Gastroesophageal sphincter (tissue), 4 donors: Measurements from ENCODE around the gene PRG2. TPM values are rescaled to one million over a fixed set of nuclear protein-coding genes. Genes with fewer than 3 reads are reported as not detected.
"Not testable (repeated sequence)": the region's sequence is repeated elsewhere in the genome, so short reads cannot be mapped to it uniquely, and the experiment has no call there.

ENCODE experiments used
- ATAC-seq: fragments of 150-250 bp; one replicate; pipeline ENCODE4 v1.9.1; 2016; ENCODE audit warnings: mild to moderate bottlenecking, moderate library complexity
- H3K27ac ChIP-seq, 4 donors: fragments of 200-600 bp; sonication (generic) in 3 of 4; 1 replicate in 3 of 4; 2 replicates in 1 of 4; pipeline ENCODE4 v1.5.1; 2016 to 2019
- H3K27me3 ChIP-seq: fragments of 200-600 bp; sonication (generic); one replicate; pipeline ENCODE4 v1.5.1; 2019
- H3K36me3 ChIP-seq, 2 donors: fragments of 200-600 bp; sonication (generic); one replicate each; pipeline ENCODE4 v1.5.1; 2019; ENCODE audit warnings: control low read depth in 1 of 2
- H3K4me1 ChIP-seq, 3 donors: fragments of 200-600 bp; sonication (generic); 1 replicate in 2 of 3; 2 replicates in 1 of 3; pipeline ENCODE4 v1.5.1; 2016 to 2019; ENCODE audit warnings: control low read depth in 2 of 3
- H3K4me3 ChIP-seq, 2 donors: fragments of 200-600 bp; sonication (generic); one replicate each; pipeline ENCODE4 v1.5.1; 2019; ENCODE audit warnings: mild to moderate bottlenecking in 1 of 2, moderate library complexity in 1 of 2
- H3K9me3 ChIP-seq, 3 donors: fragments of 200-600 bp; sonication (generic); one replicate each; pipeline ENCODE4 v1.5.1; 2017 to 2019; ENCODE audit warnings: control low read depth in 2 of 3
- CTCF ChIP-seq, 4 experiments: fragments of 200-600 bp in 2 of 4; fragments of 450-650 bp in 2 of 4; sonication (generic) in 1 of 4; IDR thresholded peaks; one replicate each; pipeline ENCODE4 v1.5.1; 2017 to 2019; ENCODE audit warnings: antibody characterized with exemption in 4 of 4, mild to moderate bottlenecking in 2 of 4, moderate library complexity in 2 of 4
- EP300 ChIP-seq: sonication (generic); formaldehyde crosslinking; IDR thresholded peaks from one replicate; pipeline ENCODE4 v1.6.1; 2017; ENCODE audit warnings: antibody characterized with exemption, mild to moderate bottlenecking
- POLR2A ChIP-seq, 2 donors: fragments of 450-650 bp; IDR thresholded peaks; one replicate each; pipeline ENCODE4 v1.6.1; 2017; ENCODE audit warnings: antibody characterized with exemption in 2 of 2, mild to moderate bottlenecking in 2 of 2, moderate library complexity in 1 of 2
- POLR2AphosphoS5 ChIP-seq: sonication (generic); formaldehyde crosslinking; IDR thresholded peaks from one replicate; pipeline ENCODE4 v1.6.1; 2017; ENCODE audit warnings: antibody characterized with exemption
- WGBS, 2 donors: methylation state at CpG; one replicate each; pipeline ENCODE4 v1.1.5; 2018; ENCODE audit warnings: low coverage in 1 of 2; 5-methylcytosine and 5-hydroxymethylcytosine counted together
- total RNA-seq, 4 donors: library from RNA; depleted of rRNA; stranded (reverse); fragments of >200 nt; gene quantifications; one replicate each; pipeline ENCODE4 v1.1.0, GENCODE V29; 2016

The PRG2 gene
- total RNA-seq, 4 donors from 2014 or later = not detected

- WGBS, 2 donors = 90 to 91% methylated on average over 1 to 3 of the region's 4 CpGs
- Histone ChIP-seq H3K4me3 (no peak overlapping the region), H3K36me3 (peaks cover 0 to 53% of the 10 kb centered on the region in 2 donors), H3K9me3 (no peaks in the 10 kb centered on the region), H3K4me1 (peaks cover 0 to 24% (median 10%) of the 10 kb centered on the region in 3 donors), H3K27me3 (peaks cover 11% of the 10 kb centered on the region), H3K27ac (peak overlapping the region in 1 of 4 donors; percentile 26)
- no peak for TF ChIP-seq EP300
- TF ChIP-seq CTCF (IDR thresholded peaks at IDR 0.05) = no peak
- ATAC-seq = no peak
Observed at GRCh38 chr11:57405271-57405860, 14.9 kb upstream of the PRG2 start.

GRCh38 chr11:57403802-57404147, 13.3 kb upstream of the PRG2 start:
- H3K36me3 ChIP-seq = peaks cover 0 to 37% of the 10 kb centered on the region in 2 donors
- ATAC-seq = no peak
- H3K9me3 ChIP-seq = no peaks in the 10 kb centered on the region
- no peak overlapping the region for H3K27ac ChIP-seq
- H3K27me3 ChIP-seq = peaks cover 11% of the 10 kb centered on the region
- no peak overlapping the region for H3K4me3 ChIP-seq
- WGBS, 2 donors = 100% methylated on average over 2 of the region's 2 CpGs; no CpG with 5 or more reads in 1 of the 2 donors
- H3K4me1 ChIP-seq = peaks cover 0 to 24% (median 10%) of the 10 kb centered on the region in 3 donors
- TF ChIP-seq EP300 (no peak), CTCF (IDR thresholded peaks at IDR 0.05) (no peak), POLR2A (IDR thresholded peaks at IDR 0.05) (no peak), POLR2AphosphoS5 (no peak)

GRCh38 chr11:57403003-57403801, 12.8 kb upstream of the PRG2 start:
- H3K9me3 ChIP-seq, ATAC-seq, H3K27ac ChIP-seq, H3K4me3 ChIP-seq: not testable (repeated sequence)
- Histone ChIP-seq H3K36me3 (peaks cover 0 to 31% of the 10 kb centered on the region in 2 donors), H3K27me3 (peaks cover 11% of the 10 kb centered on the region), H3K4me1 (peaks cover 0 to 24% (median 10%) of the 10 kb centered on the region in 3 donors)
- WGBS, 2 donors = 70 to 95% methylated on average over 4 to 5 of the region's 6 CpGs

- Histone ChIP-seq H3K4me1 (peaks cover 0 to 18% (median 10%) of the 10 kb centered on the region in 3 donors), H3K4me3 (no peak overlapping the region), H3K9me3 (no peaks in the 10 kb centered on the region), H3K36me3 (peaks cover 0 to 23% of the 10 kb centered on the region in 2 donors), H3K27ac (no peak overlapping the region), H3K27me3 (peaks cover 11% of the 10 kb centered on the region)
- no peak for TF ChIP-seq EP300
- no peak for TF ChIP-seq POLR2AphosphoS5
- TF ChIP-seq CTCF (IDR thresholded peaks at IDR 0.05) = no peak
- no peak for TF ChIP-seq POLR2A (IDR thresholded peaks at IDR 0.05)
- no peak for ATAC-seq
- WGBS, 2 donors = 40 to 52% methylated on average over 1 to 6 of the region's 6 CpGs
Observed at GRCh38 chr11:57402188-57403002, 11.9 kb upstream of the PRG2 start.

- peaks cover 0 to 2% of the 10 kb centered on the region in 2 donors for H3K36me3 ChIP-seq
- H3K9me3 ChIP-seq = no peaks in the 10 kb centered on the region
- peaks cover 11% of the 10 kb centered on the region for H3K27me3 ChIP-seq
- no peak for TF ChIP-seq EP300
- no peak for TF ChIP-seq POLR2A (IDR thresholded peaks at IDR 0.05)
- no peaks in the 10 kb centered on the region for H3K4me1 ChIP-seq
- no peak overlapping the region for H3K4me3 ChIP-seq
- no peak for ATAC-seq
- WGBS, 2 donors = 69 to 100% methylated on average over 2 to 3 of the region's 4 CpGs
- H3K27ac ChIP-seq = no peak overlapping the region
Observed at GRCh38 chr11:57399972-57400578, 9.6 kb upstream of the PRG2 start.
